Measurements from ENCODE around the gene FYCO1.

The FYCO1 gene

GRCh38 chr3:45942051-45942825 is 53.4 kb downstream of the FYCO1 start:
- peaks cover 8% of the 10 kb centered on the region; the same call in 1 of the 2 replicates for H3K36me3 ChIP-seq (ENCODE audit: insufficient read depth, low read length)
- H3K79me2 ChIP-seq (ENCODE audit: control insufficient read depth, insufficient read depth, low read length, unreplicated experiment) = no peaks in the 10 kb centered on the region
- no peak overlapping the region for H2AFZ ChIP-seq (ENCODE audit: low read length, unreplicated experiment)
- H3K4me1 ChIP-seq (ENCODE audit: control insufficient read depth, insufficient read depth, low read length, unreplicated experiment) = peaks cover 7% of the 10 kb centered on the region
- H3K27ac ChIP-seq (ENCODE audit: low read depth, low read length) = no peak overlapping the region
- no peaks in the 10 kb centered on the region for H3K27me3 ChIP-seq (ENCODE audit: insufficient read depth, low read length)
- no peak overlapping the region for H3K4me3 ChIP-seq (ENCODE audit: low read depth, low read length)

GRCh38 chr3:45940781-45941365 is 54.8 kb downstream of the FYCO1 start:
- H3K27ac ChIP-seq (ENCODE audit: low read depth, low read length) = no peak overlapping the region
- no peaks in the 10 kb centered on the region; the same call in 1 of the 2 replicates for H3K36me3 ChIP-seq (ENCODE audit: insufficient read depth, low read length)

GRCh38 chr3:45940004-45940780 is 55.4 kb downstream of the FYCO1 start:
- no peaks in the 10 kb centered on the region for H3K27me3 ChIP-seq (ENCODE audit: insufficient read depth, low read length)
- H3K36me3 ChIP-seq (ENCODE audit: insufficient read depth, low read length) = peaks cover under 1% of the 10 kb centered on the region; the same call in 1 of the 2 replicates
- H2AFZ ChIP-seq (ENCODE audit: low read length, unreplicated experiment) = no peak overlapping the region
- no peak overlapping the region for H3K4me3 ChIP-seq (ENCODE audit: low read depth, low read length)
- H3K27ac ChIP-seq (ENCODE audit: low read depth, low read length) = no peak overlapping the region
- no peaks in the 10 kb centered on the region for H3K79me2 ChIP-seq (ENCODE audit: control insufficient read depth, insufficient read depth, low read length, unreplicated experiment)
- peaks cover 7% of the 10 kb centered on the region for H3K4me1 ChIP-seq (ENCODE audit: control insufficient read depth, insufficient read depth, low read length, unreplicated experiment)

More at GRCh38 chr3:45940781-45941365, 54.8 kb downstream of the FYCO1 start:
- peaks cover 7% of the 10 kb centered on the region for H3K4me1 ChIP-seq (ENCODE audit: control insufficient read depth, insufficient read depth, low read length, unreplicated experiment)
- H3K79me2 ChIP-seq (ENCODE audit: control insufficient read depth, insufficient read depth, low read length, unreplicated experiment) = no peaks in the 10 kb centered on the region
- H3K4me3 ChIP-seq (ENCODE audit: low read depth, low read length) = no peak overlapping the region
- no peaks in the 10 kb centered on the region for H3K27me3 ChIP-seq (ENCODE audit: insufficient read depth, low read length)
- H2AFZ ChIP-seq (ENCODE audit: low read length, unreplicated experiment) = no peak overlapping the region

- Histone ChIP-seq H3K4me3 (ENCODE audit: low read depth, low read length) (no peak overlapping the region), H2AFZ (ENCODE audit: low read length, unreplicated experiment) (no peak overlapping the region), H3K79me2 (ENCODE audit: control insufficient read depth, insufficient read depth, low read length, unreplicated experiment) (no peaks in the 10 kb centered on the region), H3K27ac (ENCODE audit: low read depth, low read length) (no peak overlapping the region), H3K36me3 (ENCODE audit: insufficient read depth, low read length) (peaks cover 6% of the 10 kb centered on the region; the same call in 1 of the 2 replicates), H3K4me1 (ENCODE audit: control insufficient read depth, insufficient read depth, low read length, unreplicated experiment) (peaks cover 7% of the 10 kb centered on the region), H3K27me3 (ENCODE audit: insufficient read depth, low read length) (no peaks in the 10 kb centered on the region)
Observed at GRCh38 chr3:45939341-45939771, 56.3 kb downstream of the FYCO1 start.

GRCh38 chr3:45938864-45939263 is 56.8 kb downstream of the FYCO1 start:
- H3K27ac ChIP-seq (ENCODE audit: low read depth, low read length) = no peak overlapping the region
- H3K4me3 ChIP-seq (ENCODE audit: low read depth, low read length) = no peak overlapping the region
- no peaks in the 10 kb centered on the region for H3K79me2 ChIP-seq (ENCODE audit: control insufficient read depth, insufficient read depth, low read length, unreplicated experiment)
- no peak overlapping the region for H2AFZ ChIP-seq (ENCODE audit: low read length, unreplicated experiment)
- peaks cover 7% of the 10 kb centered on the region for H3K4me1 ChIP-seq (ENCODE audit: control insufficient read depth, insufficient read depth, low read length, unreplicated experiment)
- no peaks in the 10 kb centered on the region for H3K27me3 ChIP-seq (ENCODE audit: insufficient read depth, low read length)
- peaks cover 6% of the 10 kb centered on the region; the same call in 1 of the 2 replicates for H3K36me3 ChIP-seq (ENCODE audit: insufficient read depth, low read length)

GRCh38 chr3:45938043-45938435 is 57.6 kb downstream of the FYCO1 start:
- Histone ChIP-seq H3K36me3 (ENCODE audit: insufficient read depth, low read length) (peaks cover 6% of the 10 kb centered on the region; the same call in 1 of the 2 replicates), H3K79me2 (ENCODE audit: control insufficient read depth, insufficient read depth, low read length, unreplicated experiment) (no peaks in the 10 kb centered on the region)

GRCh38 chr3:45937206-45938042 is 58.2 kb downstream of the FYCO1 start:
- H3K4me3 ChIP-seq (ENCODE audit: low read depth, low read length) = no peak overlapping the region

More at GRCh38 chr3:45938043-45938435, 57.6 kb downstream of the FYCO1 start:
- Histone ChIP-seq H3K27me3 (ENCODE audit: insufficient read depth, low read length) (no peaks in the 10 kb centered on the region), H3K4me3 (ENCODE audit: low read depth, low read length) (no peak overlapping the region), H2AFZ (ENCODE audit: low read length, unreplicated experiment) (no peak overlapping the region), H3K4me1 (ENCODE audit: control insufficient read depth, insufficient read depth, low read length, unreplicated experiment) (peaks cover 7% of the 10 kb centered on the region), H3K27ac (ENCODE audit: low read depth, low read length) (no peak overlapping the region)

GRCh38 chr3:45936261-45936660 is 59.4 kb downstream of the FYCO1 start:
- no peaks in the 10 kb centered on the region for H3K79me2 ChIP-seq (ENCODE audit: control insufficient read depth, insufficient read depth, low read length, unreplicated experiment)
- no peak overlapping the region for H3K4me3 ChIP-seq (ENCODE audit: low read depth, low read length)
- peaks cover 7% of the 10 kb centered on the region for H3K4me1 ChIP-seq (ENCODE audit: control insufficient read depth, insufficient read depth, low read length, unreplicated experiment)
- no peak overlapping the region for H2AFZ ChIP-seq (ENCODE audit: low read length, unreplicated experiment)
- no peaks in the 10 kb centered on the region for H3K27me3 ChIP-seq (ENCODE audit: insufficient read depth, low read length)
- H3K27ac ChIP-seq (ENCODE audit: low read depth, low read length) = no peak overlapping the region
- H3K36me3 ChIP-seq (ENCODE audit: insufficient read depth, low read length) = peaks cover 6% of the 10 kb centered on the region; the same call in 1 of the 2 replicates

More at GRCh38 chr3:45937206-45938042, 58.2 kb downstream of the FYCO1 start:
- Histone ChIP-seq H3K79me2 (ENCODE audit: control insufficient read depth, insufficient read depth, low read length, unreplicated experiment) (no peaks in the 10 kb centered on the region), H3K4me1 (ENCODE audit: control insufficient read depth, insufficient read depth, low read length, unreplicated experiment) (peaks cover 7% of the 10 kb centered on the region), H3K27me3 (ENCODE audit: insufficient read depth, low read length) (no peaks in the 10 kb centered on the region), H3K27ac (ENCODE audit: low read depth, low read length) (no peak overlapping the region), H2AFZ (ENCODE audit: low read length, unreplicated experiment) (no peak overlapping the region), H3K36me3 (ENCODE audit: insufficient read depth, low read length) (peaks cover 6% of the 10 kb centered on the region; the same call in 1 of the 2 replicates)

- Histone ChIP-seq H3K4me1 (ENCODE audit: control insufficient read depth, insufficient read depth, low read length, unreplicated experiment) (no peaks in the 10 kb centered on the region), H3K79me2 (ENCODE audit: control insufficient read depth, insufficient read depth, low read length, unreplicated experiment) (no peaks in the 10 kb centered on the region), H3K4me3 (ENCODE audit: low read depth, low read length) (no peak overlapping the region), H3K36me3 (ENCODE audit: insufficient read depth, low read length) (peaks cover 10% of the 10 kb centered on the region), H3K27ac (ENCODE audit: low read depth, low read length) (no peak overlapping the region), H3K27me3 (ENCODE audit: insufficient read depth, low read length) (no peaks in the 10 kb centered on the region), H2AFZ (ENCODE audit: low read length, unreplicated experiment) (no peak overlapping the region)
Observed at GRCh38 chr3:45933591-45933990, 62.0 kb downstream of the FYCO1 start.

- Histone ChIP-seq H3K79me2 (ENCODE audit: control insufficient read depth, insufficient read depth, low read length, unreplicated experiment) (no peaks in the 10 kb centered on the region), H3K4me3 (ENCODE audit: low read depth, low read length) (no peak overlapping the region), H3K27ac (ENCODE audit: low read depth, low read length) (no peak overlapping the region), H3K36me3 (ENCODE audit: insufficient read depth, low read length) (peaks cover 10% of the 10 kb centered on the region), H3K4me1 (ENCODE audit: control insufficient read depth, insufficient read depth, low read length, unreplicated experiment) (peaks cover 5% of the 10 kb centered on the region), H3K27me3 (ENCODE audit: insufficient read depth, low read length) (no peaks in the 10 kb centered on the region), H2AFZ (ENCODE audit: low read length, unreplicated experiment) (no peak overlapping the region)
Observed at GRCh38 chr3:45932112-45932511, 63.5 kb downstream of the FYCO1 start.

All from ACC112 (cell line).